NCI-H1436 (cell line): ENCODE results near the gene RAVER2.
"Not testable (repeated sequence)": the region's sequence is repeated elsewhere in the genome, so short reads cannot be mapped to it uniquely, and the experiment has no call there.

Source experiments
- DNase-seq: peaks from one replicate; lab custom pipeline; 2025; lab: John Stamatoyannopoulos, UW

Gene RAVER2

DNA sequence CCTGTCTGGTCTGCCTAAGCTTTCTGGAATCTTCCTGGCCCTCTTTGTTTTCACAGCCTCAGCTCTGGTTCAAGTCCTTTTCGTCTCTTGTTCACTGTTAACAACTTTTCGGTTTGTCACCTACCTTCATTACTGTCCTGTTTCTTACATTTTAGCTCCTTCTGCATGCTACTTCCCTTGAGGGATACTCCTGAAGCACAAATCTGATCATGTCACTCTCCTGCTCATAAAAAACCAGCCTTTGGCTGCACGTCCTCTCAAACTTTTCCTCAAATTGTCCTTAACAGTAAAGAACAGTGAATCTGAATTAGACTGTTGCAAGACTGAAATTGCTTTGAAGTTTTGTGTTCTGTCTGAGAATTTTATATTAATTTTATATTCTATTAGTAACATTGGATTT, 3.3 kb downstream of the RAVER2 start:
- no peak for DNase-seq

DNA sequence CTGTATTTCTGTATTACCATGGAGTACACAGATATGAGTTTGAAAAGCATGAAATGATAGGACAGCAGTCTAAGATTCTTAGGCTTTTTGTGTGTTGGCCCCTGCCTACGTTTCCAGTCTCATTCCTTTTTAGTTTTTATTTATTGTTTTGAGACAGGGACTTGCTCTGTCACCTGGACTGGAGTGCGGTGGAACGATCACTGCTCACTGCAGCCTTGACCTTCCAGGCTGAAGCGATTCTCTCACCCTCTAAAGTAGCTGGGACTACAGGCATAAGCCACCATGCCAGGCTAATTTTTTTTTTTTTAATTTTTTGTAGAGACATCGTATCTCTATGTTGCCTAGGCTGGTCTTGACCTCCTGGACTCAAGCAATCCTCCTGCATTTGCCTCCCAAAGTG, 3.8 kb downstream of the RAVER2 start:
- DNase-seq, result no peak

DNA sequence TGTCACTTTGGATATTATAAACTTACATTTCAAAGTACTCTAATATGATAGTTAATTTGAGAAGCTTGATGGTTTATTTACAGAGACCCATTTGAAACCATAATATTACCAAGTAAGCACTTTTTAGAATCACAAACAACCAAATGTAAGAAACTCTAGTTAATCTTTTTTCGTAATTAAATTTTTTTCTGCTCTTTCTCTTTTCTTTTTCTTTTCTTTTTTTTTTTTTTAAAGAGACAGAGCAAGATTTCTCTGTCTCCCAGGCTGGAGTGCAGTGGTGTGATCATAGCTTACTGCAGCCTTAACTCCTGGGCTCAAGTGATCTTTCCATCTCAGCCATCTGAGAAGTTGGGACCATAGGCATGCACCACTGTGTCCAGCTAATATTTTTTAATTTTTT, 5.2 kb downstream of the RAVER2 start:
- no peak for DNase-seq

DNA sequence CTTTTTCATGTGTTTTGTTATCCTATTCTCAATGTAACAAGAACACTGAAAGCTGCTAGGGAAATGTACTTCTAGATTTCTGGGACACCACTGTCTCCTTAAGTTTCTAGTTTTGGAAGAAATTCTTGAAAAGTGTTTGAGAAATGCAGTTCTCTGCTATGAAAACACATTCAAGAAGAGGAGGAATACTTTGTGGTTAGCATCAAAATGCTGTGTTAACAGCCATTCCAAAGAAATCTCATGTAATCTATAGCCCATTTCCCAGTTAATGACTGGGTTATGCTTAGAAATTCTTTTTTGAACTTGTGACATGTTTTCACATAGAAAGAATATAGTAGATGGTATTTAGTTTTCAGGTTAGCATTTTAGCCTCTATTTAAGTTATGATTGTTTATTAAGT, 6.0 kb downstream of the RAVER2 start:
- no peak for DNase-seq

- DNase-seq, result no peak
These were observed 9.3 kb downstream of the RAVER2 start for GRCh38 chr1:64754173-64754572.

DNA sequence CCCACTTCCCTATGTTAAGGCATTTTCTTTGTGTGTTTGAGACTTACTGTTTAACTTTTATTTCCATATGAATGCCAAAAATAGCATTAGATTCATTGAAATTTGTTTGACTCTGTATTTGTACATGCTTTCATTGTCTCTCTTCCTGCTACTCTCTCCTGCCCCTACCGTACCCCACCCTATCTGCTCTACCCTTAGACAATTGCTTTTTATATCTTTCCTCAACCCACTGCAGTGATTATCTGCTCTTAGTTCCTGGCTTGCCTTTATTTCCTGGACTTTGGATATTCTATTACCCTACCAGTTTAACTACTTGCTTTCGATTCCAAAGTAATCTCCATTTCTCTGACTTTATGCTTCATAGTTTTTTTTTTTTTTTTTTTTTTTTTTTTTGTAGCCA, 10.5 kb downstream of the RAVER2 start:
- no peak for DNase-seq

DNA sequence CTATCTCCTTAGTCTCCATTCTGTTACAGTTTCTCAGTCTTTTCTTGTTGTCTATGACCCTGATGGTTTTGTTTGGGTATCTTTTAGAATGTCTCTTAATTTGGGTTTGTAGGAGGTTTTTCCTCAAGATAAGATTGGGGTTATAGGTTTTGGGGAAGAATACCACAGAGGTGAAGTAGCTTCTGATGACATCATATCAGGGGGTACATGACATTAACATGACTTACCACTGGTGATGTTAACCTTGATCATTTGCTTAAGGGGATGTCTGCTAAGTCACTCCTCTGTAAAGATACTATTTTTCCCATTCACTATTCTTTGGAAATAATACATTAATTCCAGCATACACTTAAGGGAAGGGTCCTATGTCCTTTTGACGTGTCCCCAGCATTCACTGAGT, 11.9 kb downstream of the RAVER2 start:
- no peak for DNase-seq

DNA sequence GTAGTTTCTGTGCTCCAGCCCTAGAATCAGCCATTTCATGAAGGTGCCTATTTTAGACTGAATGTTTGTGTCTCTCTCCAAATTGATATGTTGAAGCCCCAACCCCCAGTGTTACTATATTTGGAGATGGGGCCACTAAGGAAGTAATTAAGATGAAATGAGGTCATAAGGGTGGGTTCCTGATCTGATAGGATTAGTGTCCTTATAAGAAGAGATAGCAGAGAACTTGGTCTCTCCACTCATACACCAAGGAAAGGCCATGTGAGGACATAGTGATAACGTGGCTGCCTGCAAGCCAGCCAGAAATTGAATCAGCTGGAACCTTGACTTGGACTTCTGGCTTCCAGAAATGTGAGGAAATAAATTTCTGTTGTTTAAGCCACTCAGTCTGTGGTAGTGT, 12.3 kb downstream of the RAVER2 start:
- DNase-seq, result no peak

GRCh38 chr1:64758233-64758632, 13.4 kb downstream of the RAVER2 start:
- DNase-seq, result no peak

DNA sequence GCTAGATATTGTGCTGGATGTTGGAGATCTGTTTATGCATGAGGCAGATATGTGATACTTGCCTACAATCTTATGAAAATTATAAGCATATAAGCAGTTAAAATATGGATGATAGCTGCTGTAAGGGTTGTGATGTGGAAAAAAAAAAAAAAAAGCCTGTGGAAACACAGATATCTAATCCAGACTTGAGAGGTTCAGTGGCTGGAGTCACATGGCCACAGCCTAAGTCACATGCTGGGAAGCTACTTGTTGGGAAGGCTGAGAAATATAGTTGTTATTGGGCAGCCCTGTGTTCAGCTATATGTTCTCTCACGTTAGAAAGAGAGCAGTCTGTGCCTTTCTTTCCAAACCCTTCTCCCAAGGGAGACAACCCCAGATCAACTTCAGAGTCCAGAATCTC, 15.1 kb downstream of the RAVER2 start:
- no peak for DNase-seq

- no peak for DNase-seq
These were observed 20.1 kb downstream of the RAVER2 start for GRCh38 chr1:64765012-64765411.

GRCh38 chr1:64765826-64766225, 21.0 kb downstream of the RAVER2 start:
- no peak for DNase-seq

GRCh38 chr1:64766429-64766828, 21.6 kb downstream of the RAVER2 start:
- no peak for DNase-seq

- no peak for DNase-seq
These were observed 24.6 kb downstream of the RAVER2 start for GRCh38 chr1:64769482-64769881.

DNA sequence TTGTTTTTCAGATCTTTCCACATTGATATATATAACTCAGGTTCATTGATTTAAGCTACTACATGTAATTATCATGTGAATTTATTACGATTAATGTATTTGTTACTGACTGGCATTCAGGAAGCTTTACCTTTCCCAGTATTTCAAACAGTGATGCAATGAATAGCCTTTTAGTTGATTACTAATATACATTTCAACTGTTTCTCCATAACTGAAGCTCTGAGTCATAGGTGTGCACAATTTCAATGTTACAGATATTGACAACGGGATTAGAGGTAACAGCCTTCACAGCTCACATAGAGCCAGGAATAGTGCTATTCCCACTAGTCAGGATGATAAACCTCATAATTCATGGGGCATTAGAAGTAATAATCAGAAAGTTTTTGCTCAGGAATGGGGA, 25.1 kb downstream of the RAVER2 start:
- DNase-seq, result no peak

DNA sequence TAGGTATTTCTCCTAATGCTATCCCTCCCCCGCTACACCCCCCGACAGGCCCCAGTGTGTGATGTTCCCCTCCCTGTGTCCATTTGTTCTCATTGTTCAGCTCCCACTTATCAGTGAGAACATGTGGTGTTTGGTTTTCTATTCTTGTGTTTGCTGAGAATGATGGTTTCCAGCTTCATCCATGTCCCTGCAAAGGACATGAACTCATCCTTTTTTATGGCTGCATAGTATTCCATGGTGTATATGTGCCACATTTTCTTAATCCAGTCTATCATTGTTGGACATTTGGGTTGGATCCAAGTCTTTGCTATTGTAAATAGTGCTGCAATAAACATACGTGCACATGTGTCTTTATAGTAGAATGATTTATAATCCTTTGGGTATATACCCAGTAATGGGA, 28.4 kb downstream of the RAVER2 start:
- DNase-seq, result not testable (repeated sequence)

- DNase-seq, result no peak
These were observed 30.2 kb downstream of the RAVER2 start for GRCh38 chr1:64775113-64775512.

GRCh38 chr1:64782044-64782443, 37.2 kb downstream of the RAVER2 start:
- DNase-seq, result not testable (repeated sequence)

GRCh38 chr1:64782848-64783247, 38.0 kb downstream of the RAVER2 start:
- DNase-seq, result not testable (repeated sequence)

GRCh38 chr1:64790832-64791487, 46.1 kb downstream of the RAVER2 start:
- DNase-seq, result no peak

GRCh38 chr1:64798872-64799271, 54.0 kb downstream of the RAVER2 start:
- no peak for DNase-seq

DNA sequence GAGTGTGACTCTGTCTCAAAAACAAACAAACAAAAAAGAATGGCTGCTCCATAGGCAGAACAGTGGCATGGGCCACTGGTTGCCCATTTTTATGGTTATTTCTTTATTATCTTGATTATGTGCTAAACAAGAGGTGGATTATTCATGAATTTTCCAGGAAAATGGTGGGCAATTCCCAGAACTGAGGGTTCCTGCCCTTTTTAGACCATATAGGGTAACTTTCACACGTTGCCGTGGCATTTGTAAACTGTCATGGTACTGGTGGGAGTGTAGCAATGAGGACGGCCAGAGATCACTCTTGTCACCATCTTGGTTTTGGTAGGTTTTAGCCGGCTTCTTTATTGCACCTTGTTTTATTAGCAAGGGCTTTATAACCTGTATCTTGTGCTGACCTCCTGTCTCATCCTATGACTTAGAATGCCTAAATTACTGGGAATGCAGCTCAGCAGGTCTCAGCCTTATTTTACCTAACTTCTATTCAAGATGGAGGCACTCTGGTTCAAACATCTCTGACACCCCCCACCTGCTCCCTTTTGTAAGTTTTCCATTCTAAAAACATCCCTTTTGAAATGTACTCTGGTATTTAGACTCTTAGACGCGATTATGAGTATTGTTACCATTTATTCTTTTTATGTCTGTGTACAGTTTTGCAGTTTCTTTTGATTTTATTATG, 57.1 kb downstream of the RAVER2 start:
- DNase-seq, result no peak

GRCh38 chr1:64809309-64809708, 64.4 kb downstream of the RAVER2 start:
- no peak for DNase-seq

DNA sequence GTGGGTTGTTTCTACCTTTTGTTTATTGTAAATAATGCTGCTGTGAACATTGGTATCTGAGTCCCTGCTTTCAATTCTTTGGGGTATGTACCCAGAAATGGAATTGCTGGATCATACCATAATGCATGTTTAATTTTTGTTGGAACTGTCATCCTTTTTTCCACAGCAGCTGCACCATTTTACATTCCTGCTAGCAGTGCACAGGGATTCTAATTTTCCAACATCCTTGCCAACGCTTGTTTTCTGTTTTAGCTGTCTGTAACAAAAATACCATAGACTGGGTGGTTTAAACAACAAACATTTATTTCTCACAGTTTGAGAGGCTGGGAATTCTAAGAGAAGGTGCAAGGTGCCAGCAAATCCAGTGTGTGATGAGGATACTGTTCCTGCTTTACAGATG, 65.1 kb downstream of the RAVER2 start:
- no peak for DNase-seq
